Neural cell (in vitro differentiated cells): ENCODE measurements around the gene TIGD1. TPM values are rescaled to one million over a fixed set of nuclear protein-coding genes. Genes with fewer than 3 reads are reported as not detected.

Source experiments
- H2AFZ ChIP-seq: fragments of 200-600, 300-800 bp; sonication (generic), shearing (Covaris generic); 2 replicates; pipeline ENCODE4 v1.6.0; 2014; ENCODE audit warnings: low read depth, mild to moderate bottlenecking, antibody characterized with exemption, low read length, moderate library complexity
- H3F3A ChIP-seq: fragments of 200-600 bp; shearing (Covaris generic); 2 replicates; pipeline ENCODE4 v1.6.1; 2016; ENCODE audit warnings: mild to moderate bottlenecking, moderate library complexity, mixed read lengths, antibody characterized with exemption, low read length; ENCODE audit not compliant: insufficient read depth, poor library complexity, severe bottlenecking
- H3K27ac ChIP-seq: fragments of 200-600, 300-800 bp; sonication (generic), shearing (Covaris generic); 2 replicates; pipeline ENCODE4 v1.5.1; 2014; ENCODE audit warnings: mild to moderate bottlenecking, low read length, moderate library complexity
- H3K27me3 ChIP-seq: fragments of 300-800, 200-600 bp; sonication (generic), shearing (Covaris generic); 2 replicates; pipeline ENCODE4 v1.6.0; 2014; ENCODE audit warnings: mild to moderate bottlenecking, low read depth, low read length, moderate library complexity; ENCODE audit not compliant: insufficient read depth
- H3K36me3 ChIP-seq: fragments of 300-800, 200-600 bp; sonication (generic), shearing (Covaris generic); 2 replicates; pipeline ENCODE4 v1.5.1; 2014; ENCODE audit warnings: mild to moderate bottlenecking, antibody characterized with exemption, low read length, moderate library complexity; ENCODE audit not compliant: insufficient read depth
- H3K4me2 ChIP-seq: fragments of 300-800, 200-600 bp; sonication (generic), shearing (Covaris generic); 2 replicates; pipeline ENCODE4 v1.6.0; 2014; ENCODE audit warnings: mild to moderate bottlenecking, low read length
- H3K4me3 ChIP-seq: fragments of 300-800, 200-600 bp; sonication (generic), shearing (Covaris generic); 2 replicates; pipeline ENCODE4 v1.5.1; 2014; ENCODE audit warnings: mild to moderate bottlenecking, low read length, moderate library complexity
- H3K79me2 ChIP-seq: fragments of 200-600 bp; shearing (Covaris generic); replicated peaks from 2 replicates; pipeline ENCODE4 v1.6.0; 2014; ENCODE audit warnings: mild to moderate bottlenecking, low read length, moderate library complexity; ENCODE audit not compliant: insufficient read depth
- H3K9ac ChIP-seq: fragments of 300-800, 200-600 bp; sonication (generic), shearing (Covaris generic); 2 replicates; pipeline ENCODE4 v1.6.1; 2016; ENCODE audit warnings: mild to moderate bottlenecking, low read length, mixed read lengths
- H3K9me2 ChIP-seq: fragments of 200-600 bp; shearing (Covaris generic); 2 replicates; pipeline ENCODE4 v1.6.1; 2016; ENCODE audit warnings: mild to moderate bottlenecking, low read length, mixed read lengths; ENCODE audit not compliant: insufficient read depth
- H3K9me3 ChIP-seq: fragments of 200-600, 300-800 bp; sonication (generic), shearing (Covaris generic); 2 replicates; pipeline ENCODE4 v1.6.1; 2016; ENCODE audit warnings: mild to moderate bottlenecking, mixed run types, low read length, moderate library complexity, mixed read lengths
- H4K20me1 ChIP-seq: fragments of 200-600 bp; shearing (Covaris generic); 2 replicates; pipeline ENCODE4 v1.6.1; 2016; ENCODE audit warnings: mild to moderate bottlenecking, mixed run types; ENCODE audit not compliant: insufficient read depth
- CTCF ChIP-seq: fragments of 450-650 bp; IDR thresholded peaks from 2 replicates; pipeline ENCODE4 v1.5.1; 2014; ENCODE audit warnings: antibody characterized with exemption, mild to moderate bottlenecking, moderate library complexity; ENCODE audit not compliant: poor library complexity, severe bottlenecking
- EP300 ChIP-seq: fragments of 450-650 bp; conservative IDR thresholded peaks from 2 replicates; pipeline ENCODE4 v1.6.1; 2014; ENCODE audit warnings: antibody characterized with exemption, mild to moderate bottlenecking, moderate library complexity; ENCODE audit not compliant: poor library complexity, severe bottlenecking
- EZH2 ChIP-seq: fragments of 200-600, 300-800 bp; shearing (Covaris generic), sonication (generic); IDR thresholded peaks from 2 replicates; pipeline ENCODE4 v1.6.1; 2014; ENCODE audit warnings: antibody characterized with exemption, low read length, borderline replicate concordance, mild to moderate bottlenecking; ENCODE audit not compliant: insufficient read depth, poor library complexity, severe bottlenecking
- MXI1 ChIP-seq: fragments of 450-650 bp; conservative IDR thresholded peaks from 2 replicates; pipeline ENCODE4 v1.6.1; 2014; ENCODE audit warnings: antibody characterized with exemption, mild to moderate bottlenecking; ENCODE audit not compliant: poor library complexity, severe bottlenecking
- POLR2AphosphoS5 ChIP-seq: IDR thresholded peaks from 2 replicates; pipeline ENCODE4 v1.6.1; 2012
- RAD21 ChIP-seq: fragments of 450-650 bp; conservative IDR thresholded peaks from 2 replicates; pipeline ENCODE4 v1.6.1; 2014; ENCODE audit warnings: antibody characterized with exemption, mild to moderate bottlenecking, moderate library complexity
- REST ChIP-seq: IDR thresholded peaks from 2 replicates; pipeline ENCODE4 v1.6.1; 2012; ENCODE audit warnings: borderline replicate concordance
- SMC3 ChIP-seq: fragments of 450-650 bp; conservative IDR thresholded peaks from 2 replicates; pipeline ENCODE4 v1.6.1; 2014; ENCODE audit warnings: antibody characterized with exemption, mild to moderate bottlenecking, moderate library complexity; ENCODE audit not compliant: poor library complexity
- TAF1 ChIP-seq: IDR thresholded peaks from 2 replicates; pipeline ENCODE4 v1.6.1; 2012; ENCODE audit warnings: low read depth
- polyA plus RNA-seq: library from polyadenylated mRNA; depleted of rRNA; stranded (reverse); fragments of >200 nt; gene quantifications from 2 replicates; pipeline ENCODE4 v1.2.3, GENCODE V29; 2014

The TIGD1 gene
- polyA plus RNA-seq, 1 donor from 2014 or later: 29.3 TPM

GRCh38 chr2:232543491-232543890 lies 6.9 kb downstream of the TIGD1 start:
- no peak overlapping the region for H3K27ac ChIP-seq
- H2AFZ ChIP-seq: no peak overlapping the region
- no peaks in the 10 kb centered on the region for H4K20me1 ChIP-seq
- H3F3A ChIP-seq: no peaks in the 10 kb centered on the region
- H3K9ac ChIP-seq: no peak overlapping the region
- peaks cover 14% of the 10 kb centered on the region for H3K79me2 ChIP-seq
- H3K36me3 ChIP-seq: peaks cover 16% of the 10 kb centered on the region
- H3K9me2 ChIP-seq: no peaks in the 10 kb centered on the region
- no peak for TF ChIP-seq REST
- TF ChIP-seq EZH2: no peak
- no peak for TF ChIP-seq SMC3
- H3K4me2 ChIP-seq: no peak overlapping the region
- no peak overlapping the region for H3K4me3 ChIP-seq
- no peaks in the 10 kb centered on the region for H3K27me3 ChIP-seq
- H3K9me3 ChIP-seq: no peaks in the 10 kb centered on the region

GRCh38 chr2:232542715-232543467 lies 7.5 kb downstream of the TIGD1 start:
- TF ChIP-seq REST (no peak), TAF1 (no peak), POLR2AphosphoS5 (no peak), EP300 (no peak), RAD21 (no peak), MXI1 (no peak), EZH2 (no peak), SMC3 (no peak), CTCF (no peak)
- peaks cover 12% of the 10 kb centered on the region for H3K79me2 ChIP-seq
- no peaks in the 10 kb centered on the region for H3F3A ChIP-seq
- H3K9ac ChIP-seq: no peak overlapping the region
- peaks cover 16% of the 10 kb centered on the region for H3K36me3 ChIP-seq
- H3K9me2 ChIP-seq: no peaks in the 10 kb centered on the region
- no peaks in the 10 kb centered on the region for H3K9me3 ChIP-seq
- no peaks in the 10 kb centered on the region for H4K20me1 ChIP-seq
- no peak overlapping the region for H2AFZ ChIP-seq
- no peak overlapping the region for H3K4me2 ChIP-seq
- no peak overlapping the region for H3K4me3 ChIP-seq
- H3K27ac ChIP-seq: no peak overlapping the region
- no peaks in the 10 kb centered on the region for H3K27me3 ChIP-seq
